Fibroblast of skin of right quadriceps (primary cell): Measurements from ENCODE around the gene MKNK1.

Source experiments
- DNase-seq: peaks from one replicate; pipeline ENCODE4 v3.0.0-alpha.2; 2013

MKNK1 gene

GRCh38 chr1:46618754-46619415 lies 14.8 kb upstream of the MKNK1 start:
- DNase-seq, result no peak

GRCh38 chr1:46617833-46618232 lies 13.8 kb upstream of the MKNK1 start:
- DNase-seq, result no peak

- no peak for DNase-seq
Observed at GRCh38 chr1:46617108-46617800, 13.2 kb upstream of the MKNK1 start.

GRCh38 chr1:46616277-46617107 lies 12.4 kb upstream of the MKNK1 start, which contains the start of gene MOB3C:
Gene MOB3C (minus strand): TSS chr1:46616811. CDS start chr1:46613321, 3,490 bp downstream.
- DNase-seq, result peak; percentile 67

- no peak for DNase-seq
Observed at GRCh38 chr1:46615735-46616134, 11.7 kb upstream of the MKNK1 start.

GRCh38 chr1:46615088-46615487 lies 11.0 kb upstream of the MKNK1 start:
- no peak for DNase-seq

GRCh38 chr1:46614604-46614984 lies 10.5 kb upstream of the MKNK1 start:
- DNase-seq, result no peak

GRCh38 chr1:46613661-46614603 lies 9.9 kb upstream of the MKNK1 start:
- DNase-seq, result peak; percentile 47

- no peak for DNase-seq
Observed at GRCh38 chr1:46612937-46613660, 9.0 kb upstream of the MKNK1 start.

- no peak for DNase-seq
Observed at GRCh38 chr1:46611691-46612221, 7.7 kb upstream of the MKNK1 start.

GRCh38 chr1:46607345-46608130 lies 3.5 kb upstream of the MKNK1 start:
- DNase-seq, result no peak

DNA sequence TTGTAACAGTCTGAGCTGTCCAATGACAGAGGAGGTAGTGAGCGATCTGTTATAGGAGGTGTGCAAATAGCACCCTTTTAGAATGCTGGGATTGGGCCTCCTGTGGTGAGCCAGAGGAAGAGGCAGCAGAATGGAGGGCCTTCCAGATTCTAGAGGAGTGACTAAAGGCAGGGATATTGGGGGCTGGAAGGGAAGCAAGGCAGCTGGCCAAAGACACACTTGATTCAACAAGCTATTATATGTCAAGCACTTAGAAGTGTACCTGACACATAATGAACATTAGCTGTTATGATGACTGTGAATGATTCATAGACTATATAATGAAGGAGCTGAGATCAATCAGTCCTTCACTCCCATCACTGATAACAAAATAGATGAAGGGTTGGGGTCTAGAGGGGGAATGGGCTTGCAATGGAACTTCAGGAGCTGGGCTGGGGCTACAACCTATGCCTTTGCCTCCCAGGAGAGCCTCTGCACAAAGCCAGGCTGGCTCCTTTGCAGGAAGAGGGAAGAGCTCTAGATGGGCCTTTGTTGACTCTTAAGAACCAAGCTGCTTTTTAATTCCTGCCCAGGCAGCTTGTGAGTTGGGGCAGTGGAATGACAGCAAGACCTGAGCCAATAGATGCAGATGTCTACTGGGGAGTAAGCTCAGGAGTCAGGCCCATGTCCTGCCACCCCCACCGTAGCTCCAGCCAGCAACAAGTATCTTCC lies 2.3 kb upstream of the MKNK1 start:
- DNase-seq, result no peak

GRCh38 chr1:46605232-46605631 lies 1.2 kb upstream of the MKNK1 start:
- no peak for DNase-seq

GRCh38 chr1:46603481-46603857 lies 599 bp downstream of the MKNK1 start:
- no peak for DNase-seq

GRCh38 chr1:46601257-46602007 lies 2.6 kb downstream of the MKNK1 start:
- DNase-seq, result no peak

DNA sequence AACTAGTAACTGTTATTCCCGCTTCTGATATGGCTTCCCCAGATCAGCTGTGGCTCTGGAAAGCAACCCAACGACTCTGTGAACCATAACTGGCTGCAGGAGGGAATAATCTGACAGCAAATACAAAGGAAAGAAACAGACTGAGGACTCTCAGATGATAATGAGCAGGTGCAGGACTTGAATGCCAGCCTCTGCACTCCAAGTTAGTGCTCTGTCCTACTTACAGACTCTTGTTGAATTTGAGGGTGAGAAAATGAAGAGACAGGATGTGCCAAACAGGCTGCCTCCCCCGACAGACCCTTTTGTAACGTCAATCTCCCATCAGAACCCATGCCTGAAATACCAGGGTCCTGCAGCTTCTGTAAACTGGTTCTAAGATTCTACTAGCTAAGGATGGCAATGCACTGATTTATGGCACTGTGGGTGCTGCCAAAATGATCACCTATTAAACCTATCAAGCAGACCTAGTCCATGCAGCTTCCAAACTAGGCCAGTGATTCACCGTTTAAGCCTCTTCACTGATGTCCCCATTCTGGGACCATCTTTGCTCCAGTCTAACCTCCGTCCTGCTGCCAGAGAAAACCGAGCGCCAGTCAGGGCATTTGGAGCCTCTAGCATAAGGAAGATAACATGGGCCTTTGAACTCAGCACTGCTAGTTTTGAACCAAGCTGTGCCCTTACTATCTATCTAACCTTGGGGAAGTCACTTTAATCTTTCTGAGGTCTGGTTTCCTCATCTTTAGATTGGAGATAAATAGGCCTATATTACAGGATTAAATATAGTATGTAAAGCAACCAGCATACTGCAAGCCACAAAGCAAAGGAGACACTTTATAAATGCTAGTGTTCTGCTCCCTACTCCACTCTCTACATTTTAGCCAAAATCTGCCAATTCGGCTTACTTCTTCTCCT lies 4.8 kb downstream of the MKNK1 start:
- DNase-seq, result no peak

DNA sequence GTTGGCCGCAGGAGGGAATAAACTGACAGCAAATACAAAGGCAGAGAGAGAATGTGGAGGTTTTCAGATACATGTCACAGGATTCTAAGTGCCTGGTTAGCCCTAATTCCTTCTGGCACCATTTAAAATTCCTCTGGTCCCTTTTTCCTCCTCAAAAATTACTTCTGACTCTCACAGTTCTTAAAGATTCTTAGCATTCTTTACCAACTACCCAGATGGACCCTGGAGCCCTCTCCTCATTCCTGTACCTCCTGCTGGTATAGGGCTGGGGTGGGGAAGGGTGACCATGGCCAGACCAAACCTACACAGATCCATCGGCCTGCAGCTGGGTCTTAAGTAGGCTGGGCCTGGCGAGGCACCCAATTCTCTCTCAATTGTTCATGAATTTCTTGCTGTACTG lies 7.2 kb downstream of the MKNK1 start:
- DNase-seq, result no peak

DNA sequence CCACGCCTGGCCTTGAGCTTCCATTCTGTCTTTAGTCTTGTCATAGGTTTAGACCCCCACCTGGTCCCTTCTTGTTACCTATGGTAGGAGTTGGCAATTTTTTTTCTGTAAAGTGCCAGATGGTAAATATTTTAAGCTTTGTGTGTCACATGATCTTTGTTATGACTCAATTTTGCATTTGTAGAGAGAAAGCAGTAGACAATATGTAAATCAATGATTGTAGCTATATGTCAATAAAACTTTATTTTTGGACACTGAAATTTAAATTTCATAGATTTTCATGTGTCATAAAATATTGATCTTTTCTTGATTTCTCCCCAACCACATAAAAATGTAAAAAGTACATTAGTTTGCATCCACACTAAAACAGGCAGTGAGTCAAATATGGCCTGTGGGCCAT lies 8.0 kb downstream of the MKNK1 start:
- DNase-seq, result no peak
